Mammary epithelial cell (primary cell): ENCODE results near the gene TRIM5.

Experiments used
- EZH2 ChIP-seq: IDR thresholded peaks from 2 replicates; pipeline ENCODE4 v1.6.1; 2012; ENCODE audit warnings: low read length, inconsistent platforms, borderline replicate concordance
- TF ChIP-seq, protein P1 (sequence below), 2 donors: IDR thresholded peaks in 1 of 2; conservative IDR thresholded peaks in 1 of 2; 2 replicates each; pipeline ENCODE4 v1.5.1; 2011 to 2012; ENCODE audit warnings: inconsistent platforms in 2 of 2, low read length in 2 of 2, mild to moderate bottlenecking in 2 of 2, control low read depth in 1 of 2, low read depth in 1 of 2; ENCODE audit not compliant: insufficient read depth in 1 of 2; ENCODE audit errors: extremely low read depth in 1 of 2

DNA sequence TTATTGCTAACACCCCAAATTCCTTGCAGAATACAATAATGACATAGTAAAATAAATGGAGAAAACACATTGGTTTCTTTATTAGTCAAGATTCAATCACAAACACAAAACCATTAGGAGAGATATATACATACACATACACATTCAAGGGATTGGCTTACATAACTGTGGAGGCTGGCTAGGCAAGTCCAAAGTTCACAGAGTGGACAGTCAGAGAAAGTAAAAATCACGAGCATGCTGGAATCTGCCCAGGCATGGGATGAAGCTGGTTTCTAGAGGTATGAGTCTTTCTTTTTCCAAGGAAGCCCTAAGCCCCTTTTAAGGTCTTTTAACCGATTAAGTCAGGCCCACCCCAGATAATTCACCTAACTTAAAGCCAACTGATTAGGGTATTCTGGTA is 37.7 kb upstream of the TRIM5 start:
- TF ChIP-seq, protein P1, sequence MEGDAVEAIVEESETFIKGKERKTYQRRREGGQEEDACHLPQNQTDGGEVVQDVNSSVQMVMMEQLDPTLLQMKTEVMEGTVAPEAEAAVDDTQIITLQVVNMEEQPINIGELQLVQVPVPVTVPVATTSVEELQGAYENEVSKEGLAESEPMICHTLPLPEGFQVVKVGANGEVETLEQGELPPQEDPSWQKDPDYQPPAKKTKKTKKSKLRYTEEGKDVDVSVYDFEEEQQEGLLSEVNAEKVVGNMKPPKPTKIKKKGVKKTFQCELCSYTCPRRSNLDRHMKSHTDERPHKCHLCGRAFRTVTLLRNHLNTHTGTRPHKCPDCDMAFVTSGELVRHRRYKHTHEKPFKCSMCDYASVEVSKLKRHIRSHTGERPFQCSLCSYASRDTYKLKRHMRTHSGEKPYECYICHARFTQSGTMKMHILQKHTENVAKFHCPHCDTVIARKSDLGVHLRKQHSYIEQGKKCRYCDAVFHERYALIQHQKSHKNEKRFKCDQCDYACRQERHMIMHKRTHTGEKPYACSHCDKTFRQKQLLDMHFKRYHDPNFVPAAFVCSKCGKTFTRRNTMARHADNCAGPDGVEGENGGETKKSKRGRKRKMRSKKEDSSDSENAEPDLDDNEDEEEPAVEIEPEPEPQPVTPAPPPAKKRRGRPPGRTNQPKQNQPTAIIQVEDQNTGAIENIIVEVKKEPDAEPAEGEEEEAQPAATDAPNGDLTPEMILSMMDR (conservative IDR thresholded peaks at IDR 0.05 in 1 of 2, IDR thresholded peaks at IDR 0.05 in 1 of 2; ENCODE audit: extremely low read depth in 1 of 2, insufficient read depth in 1 of 2, low read depth in 1 of 2, low read length in 2 of 2): no peak
- no peak for TF ChIP-seq EZH2
